GM08714 (cell line): ENCODE results near the gene L3MBTL2.
A peak's percentile ranks its signal among the peaks of the same experiment; 100 is the strongest.

Experiments used
- H3K4me3 ChIP-seq: fragments of 200-500 bp; sonication (Bioruptor generic); 2 replicates; pipeline ENCODE4 v1.5.1; 2014; ENCODE audit warnings: mild to moderate bottlenecking, low read length, inconsistent platforms
- ZNF274 ChIP-seq: IDR thresholded peaks from 2 replicates; pipeline ENCODE4 v1.6.1; 2012; ENCODE audit warnings: mild to moderate bottlenecking, low read depth, low read length

The L3MBTL2 gene

GRCh38 chr22:41229730-41230400, 24.8 kb downstream of the L3MBTL2 start:
- TF ChIP-seq ZNF274, result no peak
- no peak overlapping the region for H3K4me3 ChIP-seq

- no peak overlapping the region for H3K4me3 ChIP-seq
- no peak for TF ChIP-seq ZNF274
Measured at GRCh38 chr22:41230401-41230785, 25.3 kb downstream of the L3MBTL2 start.

GRCh38 chr22:41231369-41231768, 26.3 kb downstream of the L3MBTL2 start:
- H3K4me3 ChIP-seq, result no peak overlapping the region
- TF ChIP-seq ZNF274, result no peak

GRCh38 chr22:41234815-41235695, 29.9 kb downstream of the L3MBTL2 start:
- TF ChIP-seq ZNF274, result no peak
- no peak overlapping the region for H3K4me3 ChIP-seq

- TF ChIP-seq ZNF274, result no peak
- peak overlapping the region; percentile 49; the same call in 1 of the 2 replicates for H3K4me3 ChIP-seq
Measured at GRCh38 chr22:41237036-41237706, 32.1 kb downstream of the L3MBTL2 start.

GRCh38 chr22:41237707-41238569, 32.8 kb downstream of the L3MBTL2 start:
- H3K4me3 ChIP-seq, result peak overlapping the region; percentile 49; the same call in 1 of the 2 replicates
- TF ChIP-seq ZNF274, result no peak

- H3K4me3 ChIP-seq, result no peak overlapping the region
- no peak for TF ChIP-seq ZNF274
Measured at GRCh38 chr22:41238570-41239442, 33.7 kb downstream of the L3MBTL2 start.

GRCh38 chr22:41239443-41240128, 34.5 kb downstream of the L3MBTL2 start:
- no peak overlapping the region for H3K4me3 ChIP-seq
- no peak for TF ChIP-seq ZNF274

- no peak for TF ChIP-seq ZNF274
- H3K4me3 ChIP-seq, result no peak within 1 kb of the TSS
Measured at GRCh38 chr22:41240377-41241132, 35.4 kb downstream of the L3MBTL2 start, which contains the start of gene CHADL. Gene CHADL (minus strand): TSS chr22:41240931. CDS start chr22:41240881, 50 bp downstream.

GRCh38 chr22:41241133-41241676, 36.1 kb downstream of the L3MBTL2 start:
- H3K4me3 ChIP-seq, result no peak overlapping the region
- TF ChIP-seq ZNF274, result no peak

- no peak overlapping the region for H3K4me3 ChIP-seq
- TF ChIP-seq ZNF274, result no peak
Measured at GRCh38 chr22:41242396-41243117, 37.4 kb downstream of the L3MBTL2 start.
